Measurements from ENCODE around the gene ZNF22.

DNA sequence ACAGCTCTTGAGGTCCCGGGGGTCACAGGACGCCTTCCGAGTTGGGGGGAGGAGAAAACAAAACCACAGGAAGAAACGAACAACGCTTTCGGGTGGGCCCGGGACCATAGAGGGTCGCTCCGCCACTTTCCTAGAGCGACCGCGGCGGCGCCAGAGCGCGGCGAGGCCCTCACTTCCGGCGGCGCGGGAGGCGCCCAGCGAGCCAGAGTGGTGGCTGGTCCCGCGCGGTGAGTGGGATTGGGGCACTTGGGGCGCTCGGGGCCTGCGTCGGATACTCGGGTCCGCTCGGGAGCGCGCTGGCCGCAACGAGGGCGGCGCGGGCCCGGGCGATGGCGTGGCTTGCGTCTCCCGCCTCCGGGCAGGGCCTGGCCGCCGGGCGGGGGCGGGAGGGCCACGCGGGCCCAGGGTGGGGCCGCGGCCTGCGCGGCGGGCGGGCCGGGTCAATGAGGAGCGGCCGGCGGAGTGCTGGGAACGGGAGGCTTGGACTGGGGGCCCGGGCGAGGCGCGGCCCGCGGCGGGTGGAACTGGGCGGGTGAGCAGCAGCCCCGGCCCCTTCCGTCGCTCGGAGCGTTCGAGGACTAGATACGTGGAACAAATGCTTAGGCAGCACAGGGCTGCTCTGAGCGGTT lies at the start of gene ZNF22:
- TF ChIP-seq, protein P1, sequence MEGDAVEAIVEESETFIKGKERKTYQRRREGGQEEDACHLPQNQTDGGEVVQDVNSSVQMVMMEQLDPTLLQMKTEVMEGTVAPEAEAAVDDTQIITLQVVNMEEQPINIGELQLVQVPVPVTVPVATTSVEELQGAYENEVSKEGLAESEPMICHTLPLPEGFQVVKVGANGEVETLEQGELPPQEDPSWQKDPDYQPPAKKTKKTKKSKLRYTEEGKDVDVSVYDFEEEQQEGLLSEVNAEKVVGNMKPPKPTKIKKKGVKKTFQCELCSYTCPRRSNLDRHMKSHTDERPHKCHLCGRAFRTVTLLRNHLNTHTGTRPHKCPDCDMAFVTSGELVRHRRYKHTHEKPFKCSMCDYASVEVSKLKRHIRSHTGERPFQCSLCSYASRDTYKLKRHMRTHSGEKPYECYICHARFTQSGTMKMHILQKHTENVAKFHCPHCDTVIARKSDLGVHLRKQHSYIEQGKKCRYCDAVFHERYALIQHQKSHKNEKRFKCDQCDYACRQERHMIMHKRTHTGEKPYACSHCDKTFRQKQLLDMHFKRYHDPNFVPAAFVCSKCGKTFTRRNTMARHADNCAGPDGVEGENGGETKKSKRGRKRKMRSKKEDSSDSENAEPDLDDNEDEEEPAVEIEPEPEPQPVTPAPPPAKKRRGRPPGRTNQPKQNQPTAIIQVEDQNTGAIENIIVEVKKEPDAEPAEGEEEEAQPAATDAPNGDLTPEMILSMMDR (IDR thresholded peaks at IDR 0.05) = peak in 3 of 4 experiments; percentile 33 to 44 (median 40)
- peak; percentile 62 to 71 for TF ChIP-seq POLR2A (IDR thresholded peaks at IDR 0.05)

All from gastroesophageal sphincter (tissue), 3 donors.